OCI-LY1 (cell line): Measurements from ENCODE around the gene EIF3K.

Experiments used
- H2AFZ ChIP-seq: fragments of 200-600 bp; sonication (generic), shearing (Covaris generic); 2 replicates; pipeline ENCODE4 v1.6.0; 2014; ENCODE audit warnings: antibody characterized with exemption, mild to moderate bottlenecking, low read length
- H3F3A ChIP-seq: fragments of 200-600 bp; sonication (generic), shearing (Covaris generic); 2 replicates; pipeline ENCODE4 v1.6.0; 2014; ENCODE audit warnings: mild to moderate bottlenecking, antibody characterized with exemption, low read length, moderate library complexity; ENCODE audit not compliant: insufficient read depth
- H3K27ac ChIP-seq: fragments of 200-600 bp; sonication (generic); 2 replicates; pipeline ENCODE4 v1.5.1; 2014; ENCODE audit warnings: low read length, mixed run types, mild to moderate bottlenecking, low read depth; ENCODE audit not compliant: poor library complexity, severe bottlenecking
- H3K27me3 ChIP-seq: fragments of 200-600 bp; sonication (generic); 2 replicates; pipeline ENCODE4 v1.6.0; 2014; ENCODE audit warnings: antibody characterized with exemption, mild to moderate bottlenecking, low read length, moderate library complexity; ENCODE audit not compliant: insufficient read depth
- H3K36me3 ChIP-seq: fragments of 200-600 bp; sonication (generic); 2 replicates; pipeline ENCODE4 v1.6.1; 2014; ENCODE audit warnings: mild to moderate bottlenecking, antibody characterized with exemption, low read length, moderate library complexity, mixed read lengths; ENCODE audit not compliant: insufficient read depth
- H3K4me1 ChIP-seq: fragments of 200-600 bp; sonication (generic); 2 replicates; pipeline ENCODE4 v1.5.1; 2014; ENCODE audit warnings: mild to moderate bottlenecking, low read length, moderate library complexity; ENCODE audit not compliant: insufficient read depth, severe bottlenecking
- H3K4me2 ChIP-seq: fragments of 200-600 bp; sonication (generic), shearing (Covaris generic); 2 replicates; pipeline ENCODE4 v1.6.1; 2014; ENCODE audit warnings: low read length
- H3K4me3 ChIP-seq: fragments of 200-600 bp; sonication (generic); 2 replicates; pipeline ENCODE4 v1.5.1; 2014; ENCODE audit warnings: low read length, low read depth, mild to moderate bottlenecking, mixed read lengths; ENCODE audit not compliant: poor library complexity, severe bottlenecking
- H3K79me2 ChIP-seq: fragments of 200-600 bp; shearing (Covaris generic); 2 replicates; pipeline ENCODE4 v1.6.1; 2016; ENCODE audit warnings: mixed run types, low read length, mixed read lengths; ENCODE audit not compliant: insufficient read depth
- H3K9ac ChIP-seq: fragments of 200-600 bp; sonication (generic), shearing (Covaris generic); 2 replicates; pipeline ENCODE4 v1.6.1; 2014; ENCODE audit warnings: mild to moderate bottlenecking, low read length, mixed read lengths
- H3K9me2 ChIP-seq: fragments of 200-600 bp; sonication (generic), shearing (Covaris generic); 2 replicates; pipeline ENCODE4 v1.6.1; 2014; ENCODE audit warnings: low read depth, mild to moderate bottlenecking, low read length, mixed read lengths
- H3K9me3 ChIP-seq: fragments of 200-600 bp; shearing (Covaris generic); 2 replicates; pipeline ENCODE4 v1.6.1; 2014; ENCODE audit warnings: low read length, mixed read lengths
- H4K20me1 ChIP-seq: fragments of 200-600 bp; sonication (generic), shearing (Covaris generic); 2 replicates; pipeline ENCODE4 v1.6.0; 2016; ENCODE audit warnings: mild to moderate bottlenecking, low read length; ENCODE audit not compliant: insufficient read depth
- EZH2 ChIP-seq: fragments of 200-600 bp; sonication (generic), shearing (Covaris generic); IDR thresholded peaks from 2 replicates; pipeline ENCODE4 v1.8.0; 2017; ENCODE audit warnings: borderline replicate concordance, mixed run types, mild to moderate bottlenecking, antibody characterized with exemption, low read length, moderate library complexity, mixed read lengths
- TF ChIP-seq, protein P1 (sequence below): fragments of 200-600 bp; sonication (generic), shearing (Covaris generic); IDR thresholded peaks from 2 replicates; pipeline ENCODE4 v1.5.1; 2017; ENCODE audit warnings: mild to moderate bottlenecking, antibody characterized with exemption, low read length, moderate library complexity, mixed read lengths

The EIF3K gene

DNA sequence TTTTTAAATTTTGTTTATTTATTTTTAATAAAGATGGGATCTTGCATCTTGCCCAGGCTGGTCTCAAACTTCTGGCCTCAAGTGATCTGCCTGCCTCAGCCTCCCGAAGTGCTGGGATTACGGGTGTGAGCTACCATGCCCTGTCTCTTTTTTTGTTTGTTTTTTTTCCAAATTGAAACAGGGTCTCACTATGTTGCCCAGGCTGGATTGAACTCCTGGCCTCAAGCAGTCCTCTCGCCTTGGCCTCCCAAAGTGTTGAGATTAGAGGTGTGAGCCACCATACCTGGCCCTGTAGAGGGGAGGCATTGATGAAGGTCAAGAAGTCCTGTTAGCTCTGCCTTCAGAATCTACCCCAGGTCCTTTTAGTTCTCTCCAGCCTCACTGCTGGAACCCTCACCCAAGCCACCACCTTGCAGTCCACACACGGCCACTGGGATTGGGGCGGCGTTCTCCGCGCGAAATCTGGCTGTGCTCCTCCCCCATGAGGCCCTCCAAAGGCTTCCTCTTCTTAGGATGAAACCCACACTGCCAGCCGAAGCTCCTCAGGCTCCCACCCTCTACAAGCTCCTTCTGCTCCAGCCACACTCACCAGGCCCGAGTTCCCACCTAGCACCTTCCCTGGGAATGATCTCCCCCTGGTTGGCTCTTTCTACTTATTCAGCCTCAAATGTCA, 63.3 kb downstream of the EIF3K start:
- H3K79me2 ChIP-seq, result peaks cover 4% of the 10 kb centered on the region; the same call in 1 of the 2 replicates
- no peaks in the 10 kb centered on the region for H3F3A ChIP-seq
- no peaks in the 10 kb centered on the region for H3K9me3 ChIP-seq
- no peak overlapping the region for H3K4me2 ChIP-seq
- H3K36me3 ChIP-seq, result peaks cover 16% of the 10 kb centered on the region; the same call in 1 of the 2 replicates
- peaks cover 21% of the 10 kb centered on the region for H3K4me1 ChIP-seq
- no peaks in the 10 kb centered on the region for H3K9me2 ChIP-seq
- H3K27ac ChIP-seq, result no peak overlapping the region
- TF ChIP-seq EZH2, result no peak
- TF ChIP-seq, protein P1, sequence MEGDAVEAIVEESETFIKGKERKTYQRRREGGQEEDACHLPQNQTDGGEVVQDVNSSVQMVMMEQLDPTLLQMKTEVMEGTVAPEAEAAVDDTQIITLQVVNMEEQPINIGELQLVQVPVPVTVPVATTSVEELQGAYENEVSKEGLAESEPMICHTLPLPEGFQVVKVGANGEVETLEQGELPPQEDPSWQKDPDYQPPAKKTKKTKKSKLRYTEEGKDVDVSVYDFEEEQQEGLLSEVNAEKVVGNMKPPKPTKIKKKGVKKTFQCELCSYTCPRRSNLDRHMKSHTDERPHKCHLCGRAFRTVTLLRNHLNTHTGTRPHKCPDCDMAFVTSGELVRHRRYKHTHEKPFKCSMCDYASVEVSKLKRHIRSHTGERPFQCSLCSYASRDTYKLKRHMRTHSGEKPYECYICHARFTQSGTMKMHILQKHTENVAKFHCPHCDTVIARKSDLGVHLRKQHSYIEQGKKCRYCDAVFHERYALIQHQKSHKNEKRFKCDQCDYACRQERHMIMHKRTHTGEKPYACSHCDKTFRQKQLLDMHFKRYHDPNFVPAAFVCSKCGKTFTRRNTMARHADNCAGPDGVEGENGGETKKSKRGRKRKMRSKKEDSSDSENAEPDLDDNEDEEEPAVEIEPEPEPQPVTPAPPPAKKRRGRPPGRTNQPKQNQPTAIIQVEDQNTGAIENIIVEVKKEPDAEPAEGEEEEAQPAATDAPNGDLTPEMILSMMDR, result no peak
- H3K9ac ChIP-seq, result no peak overlapping the region
- no peaks in the 10 kb centered on the region for H4K20me1 ChIP-seq
- H3K4me3 ChIP-seq, result no peak overlapping the region
- no peaks in the 10 kb centered on the region for H3K27me3 ChIP-seq
- no peak overlapping the region for H2AFZ ChIP-seq

DNA sequence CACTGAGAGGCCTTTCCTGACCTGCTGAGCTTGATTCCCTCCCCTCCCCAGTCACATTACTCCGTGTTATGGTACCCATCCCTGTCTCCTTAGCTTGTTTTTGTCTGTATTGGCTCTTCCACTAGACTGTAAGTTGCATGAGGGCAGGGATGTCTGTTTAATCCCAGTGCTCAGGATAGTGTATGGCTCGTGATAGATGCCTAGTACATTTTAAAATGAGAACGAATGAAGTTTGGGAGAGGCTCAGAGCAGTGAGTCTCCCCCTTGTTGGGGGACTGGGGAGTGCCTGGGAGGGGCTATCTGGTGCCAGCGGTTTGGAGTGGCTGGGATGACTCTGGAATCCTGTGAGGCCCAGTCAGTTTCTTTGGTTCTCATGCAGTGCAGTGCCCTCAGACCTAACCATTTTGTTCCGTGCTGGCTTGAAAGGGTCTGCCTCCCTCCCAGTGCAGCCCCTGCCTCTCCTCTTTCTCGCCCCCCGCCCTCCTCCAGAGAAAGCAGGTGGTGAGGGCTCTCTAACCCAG, 63.9 kb downstream of the EIF3K start:
- no peaks in the 10 kb centered on the region for H3K9me3 ChIP-seq
- no peak overlapping the region for H3K4me2 ChIP-seq
- H3K27ac ChIP-seq, result no peak overlapping the region
- H3K9ac ChIP-seq, result no peak overlapping the region
- H3K27me3 ChIP-seq, result no peaks in the 10 kb centered on the region
- TF ChIP-seq EZH2, result no peak
- peaks cover 9% of the 10 kb centered on the region; the same call in 1 of the 2 replicates for H3K79me2 ChIP-seq
- peaks cover 21% of the 10 kb centered on the region for H3K4me1 ChIP-seq
- H3F3A ChIP-seq, result no peaks in the 10 kb centered on the region
- H2AFZ ChIP-seq, result no peak overlapping the region
- H4K20me1 ChIP-seq, result no peaks in the 10 kb centered on the region
- peaks cover 18% of the 10 kb centered on the region; the same call in 1 of the 2 replicates for H3K36me3 ChIP-seq
- no peak overlapping the region for H3K4me3 ChIP-seq
- no peaks in the 10 kb centered on the region for H3K9me2 ChIP-seq

DNA sequence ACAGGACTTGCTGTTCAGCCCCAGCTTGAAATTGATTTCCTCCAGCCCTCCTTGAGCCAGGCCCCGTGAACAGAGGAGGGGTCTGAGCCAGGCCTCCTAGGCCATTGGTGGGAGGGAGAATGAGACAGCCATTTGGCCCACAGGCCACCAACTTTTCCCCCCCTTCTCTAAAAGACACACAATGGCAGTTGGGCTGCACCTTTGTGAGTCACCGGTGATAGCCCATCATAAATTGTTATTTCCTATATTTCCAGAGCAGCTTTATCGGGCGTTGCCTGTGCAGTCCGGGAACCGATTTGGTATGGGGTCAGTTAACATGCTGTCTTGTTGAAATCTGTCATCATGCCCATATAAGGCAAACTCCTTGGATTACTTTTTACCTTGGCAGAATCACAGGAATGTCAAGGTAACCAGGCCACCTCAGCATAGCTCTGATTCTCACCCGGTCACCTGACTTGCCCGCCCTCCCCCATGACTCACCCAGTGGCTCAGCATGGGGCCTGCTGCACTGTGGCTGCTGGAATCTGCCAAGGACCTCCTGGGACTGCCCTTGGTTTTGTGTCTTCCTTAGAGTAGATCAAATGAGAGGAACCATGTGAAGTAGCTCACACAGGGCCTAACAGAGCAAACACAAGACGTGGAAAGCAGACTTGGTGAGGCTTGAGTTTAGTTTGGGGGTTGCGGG, 64.5 kb downstream of the EIF3K start:
- Histone ChIP-seq H3K9me3 (no peaks in the 10 kb centered on the region), H3K4me3 (no peak overlapping the region), H3K9ac (no peak overlapping the region), H3K9me2 (no peaks in the 10 kb centered on the region), H2AFZ (no peak overlapping the region), H3K27me3 (no peaks in the 10 kb centered on the region), H4K20me1 (no peaks in the 10 kb centered on the region), H3K36me3 (peaks cover 18% of the 10 kb centered on the region; the same call in 1 of the 2 replicates), H3K4me1 (peaks cover 21% of the 10 kb centered on the region), H3K27ac (no peak overlapping the region), H3F3A (no peaks in the 10 kb centered on the region), H3K79me2 (peaks cover 9% of the 10 kb centered on the region; the same call in 1 of the 2 replicates), H3K4me2 (no peak overlapping the region)
- TF ChIP-seq EZH2, result no peak
- TF ChIP-seq, protein P1, result no peak
